HG02973 (cell line): ENCODE data around the gene SLC38A2.
A peak's percentile ranks its signal among the peaks of the same experiment; 100 is the strongest.
"Not testable (repeated sequence)": the region's sequence is repeated elsewhere in the genome, so short reads cannot be mapped to it uniquely, and the experiment has no call there.

ENCODE experiments used
- ATAC-seq: cut with Tn5 transposase; IDR thresholded peaks from one replicate; pipeline ENCODE4 v1.9.1; 2021; ENCODE audit warnings: moderate library complexity; ENCODE audit not compliant: unreplicated experiment

SLC38A2 gene

DNA sequence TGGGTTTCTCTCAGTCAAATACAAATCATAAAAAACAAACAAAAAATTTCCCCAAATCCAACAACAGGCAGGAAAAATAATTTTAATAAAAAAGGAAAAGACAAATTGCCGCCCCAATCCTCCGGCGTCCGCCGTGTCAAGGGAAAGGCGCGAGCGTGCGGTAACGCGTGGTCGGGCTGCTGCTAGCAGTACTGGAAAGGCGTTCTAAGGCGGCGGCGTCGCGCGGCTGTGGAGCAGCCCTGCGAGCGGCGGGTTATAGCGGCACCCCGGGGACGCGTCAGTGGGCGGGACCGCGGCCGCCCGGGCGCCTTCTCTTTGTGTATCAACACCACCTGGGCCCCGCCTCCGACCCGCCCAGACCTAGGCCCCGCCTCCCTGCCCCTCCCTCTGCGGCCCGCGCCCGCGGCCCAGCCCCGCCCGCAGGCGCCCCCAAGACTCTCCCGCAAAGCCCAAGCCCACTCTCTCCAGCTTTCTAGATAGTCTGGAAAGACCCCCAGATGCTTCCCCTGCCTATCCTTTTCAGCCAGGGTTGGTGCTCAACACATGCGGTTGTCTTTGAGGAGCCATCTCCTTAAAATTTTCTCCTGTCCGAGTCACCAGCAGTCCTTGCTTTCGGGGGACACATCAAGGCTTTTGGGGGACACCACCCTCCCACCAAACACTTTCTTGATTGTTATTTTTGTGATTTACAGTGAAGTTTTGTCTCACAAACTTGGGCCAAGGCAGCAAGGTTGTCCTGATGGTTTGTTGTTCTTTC is at the start of gene SLC38A2:
Gene SLC38A2, minus strand, starts transcription at position 230 of the 757 bp plus-strand sequence. CDS start 1,480 bp downstream, outside the sequence.
- ATAC-seq, result peak; percentile 86

DNA sequence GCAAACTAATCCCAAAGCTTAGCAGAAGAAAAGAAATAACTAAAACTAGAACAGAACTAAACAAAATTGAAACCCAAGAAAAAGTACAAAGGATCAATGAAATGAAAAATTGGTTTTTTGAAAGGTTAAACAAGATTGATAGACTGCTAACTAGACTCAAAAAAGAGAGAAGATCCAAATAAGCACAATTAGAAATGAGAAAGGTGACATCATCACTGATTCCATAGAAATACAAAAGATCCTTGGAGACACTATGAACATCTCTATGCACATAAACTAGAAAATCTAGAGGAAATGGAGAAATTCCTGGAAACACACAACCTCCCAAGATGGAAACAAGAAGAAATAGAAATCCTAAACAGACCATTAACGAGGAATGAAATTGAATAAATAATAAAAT is 47.1 kb upstream of the SLC38A2 start:
- ATAC-seq, result no peak

DNA sequence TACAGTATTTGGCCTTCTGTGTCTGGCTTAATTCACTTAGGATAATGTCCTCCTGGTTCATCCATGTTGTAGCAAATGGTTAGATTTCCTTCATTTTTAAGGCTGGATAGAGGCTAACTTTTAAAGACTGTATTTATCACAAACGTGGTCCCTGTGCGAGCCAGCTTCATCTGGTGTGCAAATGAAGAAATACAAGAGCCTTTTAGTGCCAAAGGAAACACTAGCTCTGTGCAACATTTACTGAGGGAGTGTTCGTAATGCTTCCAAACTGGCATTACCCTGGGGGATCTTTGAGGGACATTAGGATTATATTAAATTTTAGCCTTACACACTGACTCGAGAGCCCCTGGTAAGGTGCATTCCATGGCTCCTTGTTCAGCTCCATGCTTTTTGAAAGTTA is 43.0 kb upstream of the SLC38A2 start:
- no peak for ATAC-seq

DNA sequence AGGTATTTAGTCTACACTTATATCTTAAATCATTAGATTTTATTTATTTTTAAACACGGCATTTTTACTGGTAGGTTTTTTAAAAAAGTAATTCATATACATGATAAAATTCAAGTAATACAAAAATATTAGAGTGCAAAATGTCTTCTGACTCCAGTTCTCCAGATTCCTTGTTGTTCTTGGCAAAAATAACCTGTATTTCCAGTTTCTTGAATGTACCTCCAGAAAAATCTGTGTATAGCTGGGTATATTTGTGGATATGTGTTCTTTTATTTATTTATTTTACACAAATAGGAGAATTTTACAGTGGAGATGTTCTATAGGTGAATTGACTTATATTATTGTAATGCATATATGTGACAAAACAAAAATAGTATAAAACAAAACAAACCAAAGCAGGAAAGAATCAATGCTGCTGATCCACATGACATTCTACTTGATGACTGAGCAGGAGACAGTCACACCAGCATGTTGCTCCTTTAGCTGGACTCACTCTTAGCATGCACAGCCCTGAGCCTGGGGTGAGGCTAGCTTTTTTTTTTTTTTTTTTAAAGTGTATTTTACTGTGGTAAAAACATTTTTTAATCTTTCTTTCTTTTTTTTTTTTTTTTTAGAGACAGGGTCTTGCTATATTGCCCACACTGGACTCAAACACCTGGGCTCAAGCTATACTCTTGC is 42.2 kb upstream of the SLC38A2 start:
- ATAC-seq, result no peak

DNA sequence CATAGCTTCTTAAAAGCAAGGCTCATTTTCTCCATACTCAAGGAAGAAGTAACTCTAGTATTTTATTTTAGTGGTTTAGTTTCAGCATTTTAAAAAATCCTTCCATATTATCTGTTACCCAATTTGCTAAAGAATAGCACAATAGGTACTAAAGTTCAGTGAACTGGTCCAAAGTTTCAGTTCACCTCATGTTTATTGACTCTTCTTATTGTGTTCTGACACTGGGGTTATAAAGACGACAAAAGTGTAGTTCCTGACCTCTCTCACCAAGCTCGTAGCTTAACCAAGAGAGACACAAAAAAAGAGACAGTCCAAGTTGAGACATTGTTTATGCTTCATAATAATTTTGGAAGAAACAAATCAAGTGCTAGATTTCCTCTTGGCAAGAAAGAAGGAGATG is 40.8 kb upstream of the SLC38A2 start:
- no peak for ATAC-seq

DNA sequence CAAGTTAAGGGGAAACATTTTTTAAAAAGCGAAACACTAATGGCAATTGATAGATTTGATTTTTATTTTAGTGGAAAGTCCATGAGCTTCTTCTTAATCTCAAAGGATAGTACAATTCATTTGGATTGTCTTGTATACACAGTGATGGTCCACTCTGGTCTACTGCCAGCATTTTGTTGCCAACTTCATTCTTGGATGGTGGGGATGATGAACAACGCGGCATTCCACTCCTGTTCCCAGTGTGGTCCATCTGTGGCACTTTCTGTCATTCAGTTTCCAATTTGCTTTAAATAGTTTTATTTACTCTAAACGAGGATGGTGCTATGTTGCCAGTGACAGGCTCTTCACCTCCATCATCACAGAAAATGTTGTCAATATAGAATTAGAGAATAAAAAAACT is 40.3 kb upstream of the SLC38A2 start:
- no peak for ATAC-seq

DNA sequence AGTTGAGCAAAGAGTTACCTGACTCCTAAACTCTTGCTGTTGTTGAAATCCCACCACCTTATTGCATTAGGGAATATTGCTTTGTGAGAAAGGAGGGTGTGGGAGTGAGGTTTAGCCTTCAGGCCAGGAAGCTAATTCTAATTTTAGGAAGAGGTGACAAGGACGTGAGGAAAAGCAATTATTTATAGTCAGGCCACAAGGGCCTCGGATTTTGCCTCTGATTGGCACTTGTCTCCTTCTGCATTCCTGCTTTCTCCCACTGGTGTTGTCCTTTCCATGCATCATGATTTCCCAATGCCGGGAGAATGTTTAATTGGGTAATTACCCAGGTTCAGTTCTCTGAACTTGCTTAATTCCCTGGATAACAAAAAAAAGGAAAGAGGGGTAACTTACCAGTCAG is 37.9 kb upstream of the SLC38A2 start:
- no peak for ATAC-seq

DNA sequence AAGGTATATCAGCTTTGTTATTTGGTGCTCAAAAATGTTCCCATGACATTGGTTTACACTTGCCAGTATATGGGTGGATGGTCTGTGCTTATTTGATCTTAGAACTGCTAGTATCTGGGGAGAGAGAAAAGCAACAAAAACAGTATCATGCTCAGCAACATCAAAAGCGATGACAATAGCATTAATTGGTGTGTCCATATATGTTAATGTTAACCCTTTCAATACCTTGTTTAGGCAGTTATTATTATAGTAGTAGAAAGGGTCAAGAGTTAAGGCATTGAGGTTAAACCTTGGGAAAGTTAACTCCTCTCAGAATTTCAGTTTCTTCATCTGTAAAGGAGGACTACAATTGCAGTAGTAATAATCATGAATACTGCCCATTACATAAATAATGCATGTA is 37.4 kb upstream of the SLC38A2 start:
- no peak for ATAC-seq

DNA sequence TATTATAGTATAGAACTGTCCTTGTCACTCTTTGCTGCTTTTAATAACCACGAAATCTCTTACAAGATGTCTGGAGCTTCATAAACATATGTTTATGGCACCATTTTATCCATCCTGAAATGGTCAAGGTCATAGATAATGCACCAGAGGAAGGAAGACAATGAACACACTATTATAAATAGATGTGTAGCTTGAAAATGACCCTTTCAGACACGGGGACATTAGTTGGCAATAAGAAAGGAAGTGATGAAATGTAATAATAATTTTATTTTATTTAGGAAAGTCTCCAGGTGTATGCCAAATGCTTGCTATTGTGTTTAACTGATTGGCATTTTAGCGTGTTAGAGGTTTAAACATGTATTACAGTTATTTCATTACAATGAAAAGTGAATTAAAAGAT is 36.8 kb upstream of the SLC38A2 start:
- ATAC-seq, result no peak

DNA sequence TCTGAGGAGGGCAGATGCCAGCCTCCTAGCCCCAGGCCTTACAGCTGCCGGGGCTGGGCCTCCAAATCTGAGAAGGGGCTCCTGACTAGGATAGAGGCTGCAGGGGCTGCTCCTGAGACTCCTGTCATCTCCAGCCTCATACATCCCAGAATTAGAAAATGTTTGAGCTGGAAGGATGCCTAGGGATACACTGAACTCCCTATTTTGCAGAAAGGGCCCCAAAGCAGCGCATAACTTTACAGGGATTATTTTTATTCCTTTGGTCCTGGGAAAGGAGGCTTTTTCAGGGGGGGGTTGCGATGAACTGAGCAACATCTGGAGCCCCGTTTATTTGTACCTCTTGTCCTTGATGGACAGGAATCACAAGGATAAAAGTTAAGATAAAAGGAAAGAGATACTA is 35.9 kb upstream of the SLC38A2 start:
- ATAC-seq, result no peak

DNA sequence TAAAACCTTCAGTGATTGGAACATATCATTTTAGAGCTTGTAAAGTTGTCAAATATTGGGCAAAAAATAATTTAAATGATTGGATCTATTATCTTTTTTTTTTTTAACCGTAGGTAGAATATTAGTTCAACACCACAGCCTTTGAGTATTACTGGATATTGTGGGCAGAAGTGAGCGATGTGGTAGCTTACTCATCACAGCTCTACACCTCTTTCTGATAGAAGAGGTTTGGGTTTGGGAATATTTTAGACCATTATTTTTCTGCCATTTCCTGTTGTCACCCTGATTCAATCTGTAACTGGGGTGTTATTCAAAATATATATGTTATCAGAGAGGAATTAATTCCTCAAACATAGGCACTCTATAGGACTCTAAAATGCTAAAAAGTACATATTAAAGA is 34.8 kb upstream of the SLC38A2 start:
- ATAC-seq, result no peak

DNA sequence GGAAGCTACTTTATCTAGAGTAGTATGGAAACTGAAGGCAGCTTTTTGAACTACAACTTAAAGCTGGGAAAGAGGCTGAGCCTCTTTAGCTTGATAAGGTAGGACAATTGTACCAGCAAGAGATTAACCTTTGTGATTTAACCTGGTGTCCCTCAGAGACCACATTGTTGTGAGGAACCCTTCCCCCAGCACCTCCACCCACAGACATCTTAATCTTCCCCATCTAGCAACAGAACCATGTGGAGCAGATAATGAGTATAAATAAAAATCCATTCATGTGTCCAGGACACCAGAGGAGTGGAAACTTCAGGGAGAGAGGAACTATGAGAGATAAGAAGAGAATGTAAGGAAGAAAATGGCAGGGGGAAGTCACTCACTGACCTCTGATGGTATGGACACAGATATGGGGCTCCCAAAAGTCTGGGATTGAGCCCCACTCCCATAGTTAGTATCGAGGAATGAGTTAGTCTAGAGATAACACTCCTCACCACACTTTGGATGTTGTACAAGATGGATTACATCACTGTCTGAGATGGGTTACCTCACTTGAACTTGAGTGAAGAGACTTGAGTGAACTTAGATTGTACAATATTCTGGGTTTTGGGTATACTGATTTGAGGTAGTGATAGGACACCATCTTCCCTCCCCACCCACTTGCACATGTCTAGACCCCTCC is 33.9 kb upstream of the SLC38A2 start:
- no peak for ATAC-seq

DNA sequence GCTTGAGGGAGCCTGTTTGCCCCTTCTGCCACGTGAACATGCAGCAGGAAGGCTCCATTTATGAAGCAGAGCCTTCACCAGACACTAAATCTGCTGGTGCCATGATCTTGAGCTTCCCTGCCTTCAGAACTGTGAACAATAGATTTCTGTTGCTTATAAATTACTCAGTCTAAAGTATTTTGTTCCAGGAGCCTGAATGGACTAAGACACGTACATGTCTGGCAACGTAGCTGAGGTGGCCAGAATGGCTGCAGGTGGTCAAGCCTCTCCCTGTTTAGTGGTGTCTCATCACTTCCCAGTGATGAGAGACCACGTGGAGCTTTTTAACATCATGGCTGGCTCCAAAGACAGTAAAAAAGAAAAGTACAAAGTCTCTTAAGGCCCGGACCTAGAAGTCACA is 32.2 kb upstream of the SLC38A2 start:
- no peak for ATAC-seq

DNA sequence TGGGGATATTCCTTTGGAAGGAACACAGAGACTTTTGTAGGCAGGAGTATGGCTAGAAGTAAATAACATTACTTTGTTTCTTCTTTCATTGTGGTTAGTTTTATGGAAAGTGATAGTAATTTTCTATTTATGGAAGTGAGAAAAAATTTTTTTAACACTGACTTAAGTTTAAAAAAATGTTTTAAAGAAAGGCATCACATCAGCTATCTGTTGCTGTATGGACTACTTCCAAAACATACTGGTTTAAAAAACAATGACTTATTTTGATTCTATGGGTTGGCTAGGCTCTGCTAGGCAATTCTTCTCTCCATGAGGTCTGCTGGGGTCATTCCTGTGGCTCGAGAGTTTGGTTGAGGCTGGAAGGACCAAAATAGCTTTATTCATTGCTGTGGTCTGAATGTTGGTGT is 31.7 kb upstream of the SLC38A2 start:
- no peak for ATAC-seq

DNA sequence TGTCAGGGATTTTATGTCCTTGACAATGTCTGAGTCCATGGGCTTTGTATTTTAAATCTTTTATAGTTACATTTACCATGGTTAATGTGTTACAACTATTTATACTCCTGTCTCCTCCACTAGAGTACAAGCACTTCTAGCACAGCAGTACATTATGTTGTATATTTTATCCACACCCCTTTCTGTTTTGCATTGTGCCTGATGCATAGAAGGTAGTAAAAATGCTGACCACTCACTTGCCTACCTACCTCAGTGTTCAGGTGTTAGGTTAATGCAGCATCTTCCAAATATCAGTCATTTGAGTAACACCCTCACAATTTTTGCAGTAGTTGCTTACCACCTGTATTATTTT is 31.1 kb upstream of the SLC38A2 start:
- ATAC-seq, result no peak

DNA sequence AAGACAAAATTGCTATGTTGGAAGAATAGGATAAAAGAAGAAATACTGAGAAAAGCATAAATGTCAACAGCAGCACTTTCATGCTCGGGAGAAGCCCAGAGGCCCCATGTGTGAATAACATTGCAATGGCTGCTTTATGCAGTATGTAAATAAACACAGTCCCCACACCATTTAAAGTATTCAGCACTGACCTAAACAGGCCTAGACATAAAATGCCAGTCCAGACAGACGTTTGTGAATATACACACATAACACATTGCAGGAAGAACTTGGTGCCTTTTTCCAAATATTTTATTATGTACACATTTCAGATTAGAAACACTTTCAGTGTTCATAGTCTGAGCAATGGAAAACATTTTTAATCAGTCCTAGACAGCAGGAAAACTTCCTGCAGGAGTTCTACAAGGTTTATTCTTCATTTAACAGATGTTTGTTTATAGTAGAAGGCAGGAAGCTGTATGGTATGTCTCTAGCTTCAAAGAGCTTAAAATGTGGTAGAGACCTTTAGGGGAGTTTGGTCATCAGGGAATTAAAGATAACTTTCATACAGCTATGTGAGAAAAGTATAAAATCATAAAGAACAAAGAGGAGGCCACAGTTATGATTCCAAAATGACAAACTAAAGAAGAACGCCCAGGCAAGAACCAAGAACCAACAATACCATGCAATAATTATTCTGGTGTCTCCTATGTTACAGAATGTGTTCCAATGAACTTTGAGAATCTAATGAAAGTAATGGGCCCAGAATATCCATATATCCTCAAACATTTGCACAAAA is 30.6 kb upstream of the SLC38A2 start:
- no peak for ATAC-seq

DNA sequence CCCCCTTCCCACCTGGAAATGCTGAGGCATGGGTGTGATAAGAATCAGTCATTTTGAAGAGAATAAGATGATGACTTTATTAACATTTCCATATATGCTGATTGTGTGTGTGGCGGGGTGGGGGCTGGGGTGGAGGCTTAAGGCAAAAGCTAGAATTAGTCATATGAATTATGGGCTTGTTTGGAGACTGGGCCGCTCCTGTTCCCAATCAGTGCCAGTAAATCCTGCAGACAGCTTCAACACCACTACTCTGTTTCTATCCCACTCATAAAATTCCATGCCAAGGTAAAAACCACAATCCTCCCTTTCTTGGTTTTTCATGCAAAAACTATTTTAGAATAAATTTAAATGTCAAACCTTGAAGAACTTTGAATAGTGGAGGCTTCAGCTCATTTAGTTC is 29.9 kb upstream of the SLC38A2 start:
- ATAC-seq, result no peak

DNA sequence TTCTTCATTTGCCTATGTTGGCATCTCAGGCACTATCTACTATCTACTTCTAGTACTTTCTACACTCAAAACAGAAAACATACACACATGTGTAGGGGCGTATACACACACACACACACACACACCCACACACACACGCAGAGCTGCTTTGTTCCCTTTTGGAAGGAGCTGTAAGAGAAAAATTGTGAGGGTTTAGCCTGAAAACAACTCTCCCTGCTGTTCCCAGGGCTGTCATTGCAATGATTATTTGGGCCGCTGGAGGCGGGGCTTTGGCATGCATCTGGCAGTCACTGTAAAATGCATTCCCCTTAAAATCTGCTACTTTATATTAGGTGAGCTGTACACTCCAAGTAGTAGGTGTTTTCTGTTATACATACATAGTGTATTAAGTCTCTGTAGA is 29.1 kb upstream of the SLC38A2 start:
- ATAC-seq, result no peak

DNA sequence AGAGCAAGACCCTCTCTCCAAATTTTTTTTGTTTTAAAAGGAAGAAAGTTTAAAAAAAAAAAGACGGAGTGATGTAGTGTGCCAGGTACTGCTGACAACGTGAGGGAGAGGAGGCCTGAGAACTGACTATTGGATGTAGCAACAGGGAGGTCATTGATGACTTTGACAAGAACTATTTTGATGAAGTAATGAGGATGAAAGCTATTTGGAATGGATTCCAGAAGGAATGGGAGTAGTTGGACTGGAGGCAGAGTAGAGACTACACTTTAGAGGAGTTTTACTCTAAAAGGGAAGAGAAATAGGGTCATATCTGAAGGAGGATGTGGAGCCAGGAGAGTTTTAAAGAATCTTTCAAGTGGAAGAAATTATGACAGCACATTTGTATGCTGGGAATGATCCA is 27.8 kb upstream of the SLC38A2 start:
- ATAC-seq, result no peak

DNA sequence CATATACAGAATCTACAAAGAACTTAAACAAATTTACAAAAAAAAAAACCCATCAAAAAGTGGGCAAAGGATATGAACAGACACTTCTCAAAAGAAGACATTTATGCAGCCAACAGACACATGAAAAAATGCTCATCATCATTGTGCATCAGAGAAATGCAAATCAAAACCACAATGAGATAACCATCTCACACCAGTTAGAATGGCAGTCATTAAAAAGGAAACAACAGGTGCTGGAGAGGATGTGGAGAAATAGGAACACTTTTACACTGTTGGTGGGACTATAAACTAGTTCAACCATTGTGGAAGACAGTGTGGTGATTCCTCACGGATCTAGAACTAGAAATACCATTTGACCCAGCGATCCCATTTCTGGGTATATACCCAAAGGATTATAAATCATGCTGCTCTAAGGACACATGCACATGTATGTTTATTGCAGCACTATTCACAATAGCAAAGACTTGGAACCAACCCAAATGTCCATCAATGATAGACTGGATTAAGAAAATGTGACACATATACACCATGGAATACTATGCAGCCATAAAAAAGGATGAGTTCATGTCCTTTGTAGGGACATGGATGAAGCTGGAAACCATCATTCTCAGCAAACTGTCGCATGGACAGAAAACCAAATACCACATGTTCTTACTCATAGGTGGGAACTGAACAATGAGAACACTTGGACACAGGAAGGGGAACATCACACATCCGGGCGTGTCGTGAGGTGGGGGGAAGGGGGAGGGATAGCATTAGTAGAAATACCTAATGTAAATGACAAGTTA is 27.1 kb upstream of the SLC38A2 start:
- ATAC-seq, result not testable (repeated sequence)

DNA sequence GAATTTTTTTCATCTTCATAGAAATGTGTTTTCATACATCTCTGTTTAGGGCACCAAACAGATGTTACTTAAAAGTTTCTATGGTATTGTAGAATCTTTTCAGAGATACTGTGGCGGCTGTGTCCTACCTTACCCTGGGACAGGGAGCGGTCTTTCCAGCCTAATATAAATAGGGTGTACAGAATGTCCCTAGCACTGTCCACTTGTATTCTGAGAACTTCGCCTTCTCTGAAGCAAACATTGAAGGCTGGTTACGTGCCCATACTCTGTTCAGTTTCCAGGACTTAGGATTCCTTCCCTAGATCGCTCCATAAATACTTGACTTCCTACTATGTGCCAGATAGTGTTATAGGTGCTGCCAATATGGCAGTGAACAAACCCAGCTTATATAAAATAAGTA is 24.3 kb upstream of the SLC38A2 start:
- no peak for ATAC-seq
